ENCODE data around the gene RFC4. TPM values are rescaled to one million over a fixed set of nuclear protein-coding genes. Genes with fewer than 3 reads are reported as not detected.
A peak's percentile ranks its signal among the peaks of the same experiment; 100 is the strongest.

Gene RFC4
- total and polyA plus RNA-seq, 2 of the 8 experiments (the other 6 are each of a cell fraction or from before 2014, with no cell fraction given) = 21.8 to 86.9 TPM

- TF ChIP-seq MAFK (IDR thresholded peaks at IDR 0.05; ENCODE audit: low read depth, low read length) (no peak), POU5F1 (IDR thresholded peaks at IDR 0.05; ENCODE audit: low read depth, low read length) (no peak), E2F6 (IDR thresholded peaks at IDR 0.05) (peak; percentile 64), CEBPB (IDR thresholded peaks at IDR 0.05; ENCODE audit: low read depth, low read length) (no peak), POLR2A (IDR thresholded peaks at IDR 0.05; ENCODE audit: control extremely low read depth in 1 of 2, low read depth in 2 of 2, low read length in 2 of 2) (0 out of 3 replicates have a peak, but pooled peaks of 1 of the 2 experiments have one; percentile 23), BCL11A (IDR thresholded peaks at IDR 0.05; ENCODE audit: low read depth in 2 of 2, low read length in 2 of 2) (no peak), NRF1 (IDR thresholded peaks at IDR 0.05; ENCODE audit: low read depth, low read length) (no peak), EZH2 (IDR thresholded peaks at IDR 0.05; ENCODE audit: low read depth, low read length, severe bottlenecking) (no peak), SRF (IDR thresholded peaks at IDR 0.05; ENCODE audit: low read depth, low read length) (no peak), RXRA (IDR thresholded peaks at IDR 0.05; ENCODE audit: insufficient read depth, low read depth, low read length) (no peak), BRCA1 (IDR thresholded peaks at IDR 0.05; ENCODE audit: low read depth, low read length) (no peak)
Measured at GRCh38 chr3:186746008-186746407, 60.3 kb downstream of the RFC4 start (continued).

All from H1 (cell line).